ENCODE data around the gene CYB5B.

CYB5B gene

DNA sequence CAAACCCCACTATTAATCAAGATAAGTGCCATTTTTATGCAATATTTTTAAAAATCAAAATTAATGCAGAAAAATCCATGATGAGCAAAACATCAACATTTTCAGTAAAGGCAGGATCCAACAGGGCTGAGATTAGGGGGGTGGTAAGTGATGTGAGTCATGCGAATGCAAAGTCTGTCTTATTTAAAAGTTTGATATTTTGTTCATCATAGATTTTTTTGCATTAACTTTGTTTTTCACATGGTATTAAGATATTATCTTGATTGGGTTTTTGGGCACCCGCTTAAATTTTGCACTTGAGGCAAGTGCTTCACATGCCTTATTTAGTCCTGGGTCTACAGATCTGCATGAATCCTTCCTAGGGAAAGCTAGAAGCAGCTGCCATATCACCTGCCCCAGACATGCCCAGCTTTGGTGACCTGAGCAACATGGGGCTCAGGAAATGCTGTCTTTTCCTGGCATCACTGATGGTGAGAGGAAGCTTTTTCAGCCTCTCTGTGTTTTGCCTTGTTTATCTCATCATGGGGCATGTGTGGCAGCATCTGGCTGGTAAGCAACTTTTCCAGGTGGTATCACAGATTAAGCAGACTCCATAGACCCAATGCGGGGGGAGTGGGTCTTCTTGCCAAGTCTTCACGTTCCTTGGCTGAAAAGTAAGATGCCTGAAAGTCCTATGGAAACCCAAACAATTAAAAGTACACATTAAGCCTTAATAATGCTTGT is 83.8 kb downstream of the CYB5B start:
- no peak overlapping the region for H3K4me3 ChIP-seq (ENCODE audit: low read depth, low read length)
- DNase-seq (ENCODE audit: low read depth): no peak

- no peak overlapping the region for H3K4me3 ChIP-seq (ENCODE audit: low read depth, low read length)
- DNase-seq (ENCODE audit: low read depth): no peak
Measured at GRCh38 chr16:69509125-69509524, 84.7 kb downstream of the CYB5B start.

DNA sequence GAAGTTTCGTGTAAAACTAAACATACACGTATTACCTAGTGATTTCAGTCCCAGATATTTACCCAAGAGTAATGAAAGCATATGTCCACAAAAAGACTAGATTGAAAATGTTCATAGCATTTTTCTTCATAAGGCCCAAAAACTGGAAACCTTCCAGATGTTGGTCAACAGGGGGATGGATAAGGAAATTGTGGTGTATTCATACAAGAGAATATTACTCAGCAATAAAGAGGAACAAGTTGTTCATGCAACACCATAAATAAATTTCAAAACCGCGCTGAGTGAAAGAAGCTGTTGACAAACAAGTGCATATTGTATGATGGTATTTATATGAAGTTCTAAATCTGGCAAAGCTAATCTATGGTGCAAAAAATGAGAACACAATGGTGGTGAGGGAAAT is 87.2 kb downstream of the CYB5B start:
- H3K4me3 ChIP-seq (ENCODE audit: low read depth, low read length): no peak overlapping the region
- no peak for DNase-seq (ENCODE audit: low read depth)

DNA sequence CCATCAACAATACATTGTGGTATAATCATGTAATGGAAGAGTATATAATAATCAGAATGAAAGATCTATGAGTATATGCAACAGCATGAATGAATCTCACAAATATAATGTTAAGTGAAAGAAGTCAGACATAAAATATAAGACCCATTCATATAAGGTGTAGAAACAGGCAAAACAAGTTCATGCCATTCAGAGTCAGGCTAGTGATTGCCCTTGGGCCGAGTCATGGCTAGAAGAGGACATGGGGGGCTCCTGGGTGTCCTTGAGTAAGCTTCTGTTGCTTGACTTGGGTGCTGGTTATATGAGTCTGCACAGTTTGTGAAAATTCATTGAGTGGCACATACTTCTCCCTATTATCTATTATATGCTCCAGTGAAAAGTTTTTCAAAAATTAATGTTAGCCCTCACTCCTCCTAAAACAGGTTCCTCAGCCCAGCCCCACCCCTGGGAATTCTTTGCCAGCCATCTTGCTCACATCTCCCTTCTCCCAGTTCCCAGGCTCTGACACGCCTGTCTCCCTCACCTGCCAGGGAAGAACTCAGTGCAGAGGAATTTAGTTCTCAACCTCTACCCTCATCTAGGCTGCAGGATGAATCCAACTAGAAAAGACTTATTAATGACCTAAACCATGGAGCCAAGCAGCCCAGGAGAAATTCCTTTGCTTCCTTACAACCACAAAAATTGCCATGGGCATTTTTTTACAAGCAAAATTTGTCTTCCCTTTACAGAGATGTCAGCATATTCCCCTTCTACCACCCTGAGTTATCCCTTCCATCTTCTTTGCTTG is 89.0 kb downstream of the CYB5B start:
- no peak for DNase-seq (ENCODE audit: low read depth)
- H3K4me3 ChIP-seq (ENCODE audit: low read depth, low read length): no peak overlapping the region

GRCh38 chr16:69514356-69514755 is 89.9 kb downstream of the CYB5B start:
- no peak for DNase-seq (ENCODE audit: low read depth)
- H3K4me3 ChIP-seq (ENCODE audit: low read depth, low read length): no peak overlapping the region

Data from skeletal muscle cell (primary cell).